Colonic mucosa (tissue), 4 donors: ENCODE data around the gene FRY. TPM values are rescaled to one million over a fixed set of nuclear protein-coding genes. Genes with fewer than 3 reads are reported as not detected.

Experiments used
- DNase-seq: peaks from one replicate; pipeline ENCODE4 v3.0.0-alpha.2; 2020
- H3K27ac ChIP-seq: fragments of 200-600 bp; one replicate; pipeline ENCODE4 v1.8.0; 2021
- H3K27me3 ChIP-seq: fragments of 200-600 bp; one replicate; pipeline ENCODE4 v1.8.0; 2021
- H3K36me3 ChIP-seq: fragments of 200-600 bp; one replicate; pipeline ENCODE4 v1.8.0; 2021
- H3K4me1 ChIP-seq: fragments of 200-600 bp; one replicate; pipeline ENCODE4 v1.8.0; 2021; ENCODE audit warnings: mild to moderate bottlenecking
- H3K4me3 ChIP-seq: fragments of 200-600 bp; one replicate; pipeline ENCODE4 v1.8.0; 2021
- H3K9ac ChIP-seq, 2 donors: one replicate each; pipeline ENCODE4 v1.7.0; 2013; ENCODE audit warnings: control low read depth in 2 of 2, low read depth in 2 of 2, low read length in 2 of 2
- H3K9me3 ChIP-seq: fragments of 200-600 bp; one replicate; pipeline ENCODE4 v1.8.0; 2021
- intact Hi-C: fragments of 100-400 bp; cut with DNase I; formaldehyde crosslinking; loops from one replicate; pipeline ENCODE4 v1.14.1; 2022
- total RNA-seq, 2 donors: library from RNA; stranded (reverse); fragmentation: NEBNext Ultra II Directional in 1 of 2; extraction: Animal tissue kit (Norgen Biotek cat#: 25700) in 1 of 2; gene quantifications; one replicate each; pipeline ENCODE4 v1.2.1, GENCODE V29; 2021
- TF ChIP-seq, protein P1 (sequence below): fragments of 200-600 bp; IDR thresholded peaks from one replicate; pipeline ENCODE4 v1.8.0; 2022; ENCODE audit warnings: antibody characterized with exemption, mild to moderate bottlenecking
- donor health status: healthy.
- donor health status: DM: no; HTN: no; CAD: no.
- donor health status: DM: no; HTN: no; CAD: no.

The FRY gene
- total RNA-seq, 2 donors from 2014 or later: 7.0 to 19.9 TPM

GRCh38 chr13:32199168-32199567, 167.6 kb downstream of the FRY start:
- no peaks in the 10 kb centered on the region for H3K4me1 ChIP-seq
- no peak overlapping the region for H3K9ac ChIP-seq
- H3K4me3 ChIP-seq: no peak overlapping the region
- no peaks in the 10 kb centered on the region for H3K36me3 ChIP-seq
- TF ChIP-seq, protein P1, sequence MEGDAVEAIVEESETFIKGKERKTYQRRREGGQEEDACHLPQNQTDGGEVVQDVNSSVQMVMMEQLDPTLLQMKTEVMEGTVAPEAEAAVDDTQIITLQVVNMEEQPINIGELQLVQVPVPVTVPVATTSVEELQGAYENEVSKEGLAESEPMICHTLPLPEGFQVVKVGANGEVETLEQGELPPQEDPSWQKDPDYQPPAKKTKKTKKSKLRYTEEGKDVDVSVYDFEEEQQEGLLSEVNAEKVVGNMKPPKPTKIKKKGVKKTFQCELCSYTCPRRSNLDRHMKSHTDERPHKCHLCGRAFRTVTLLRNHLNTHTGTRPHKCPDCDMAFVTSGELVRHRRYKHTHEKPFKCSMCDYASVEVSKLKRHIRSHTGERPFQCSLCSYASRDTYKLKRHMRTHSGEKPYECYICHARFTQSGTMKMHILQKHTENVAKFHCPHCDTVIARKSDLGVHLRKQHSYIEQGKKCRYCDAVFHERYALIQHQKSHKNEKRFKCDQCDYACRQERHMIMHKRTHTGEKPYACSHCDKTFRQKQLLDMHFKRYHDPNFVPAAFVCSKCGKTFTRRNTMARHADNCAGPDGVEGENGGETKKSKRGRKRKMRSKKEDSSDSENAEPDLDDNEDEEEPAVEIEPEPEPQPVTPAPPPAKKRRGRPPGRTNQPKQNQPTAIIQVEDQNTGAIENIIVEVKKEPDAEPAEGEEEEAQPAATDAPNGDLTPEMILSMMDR: no peak
- intact Hi-C loops: no loop called here
- no peaks in the 10 kb centered on the region for H3K27me3 ChIP-seq
- H3K9me3 ChIP-seq: no peaks in the 10 kb centered on the region
- no peak for DNase-seq
- no peak overlapping the region for H3K27ac ChIP-seq

GRCh38 chr13:32200741-32201140, 169.2 kb downstream of the FRY start:
- Histone ChIP-seq H3K9me3 (no peaks in the 10 kb centered on the region), H3K27ac (no peak overlapping the region), H3K4me1 (no peaks in the 10 kb centered on the region), H3K27me3 (no peaks in the 10 kb centered on the region), H3K4me3 (no peak overlapping the region), H3K36me3 (no peaks in the 10 kb centered on the region), H3K9ac (no peak overlapping the region)
- intact Hi-C loops: no loop called here
- TF ChIP-seq, protein P1: no peak
- no peak for DNase-seq

DNA sequence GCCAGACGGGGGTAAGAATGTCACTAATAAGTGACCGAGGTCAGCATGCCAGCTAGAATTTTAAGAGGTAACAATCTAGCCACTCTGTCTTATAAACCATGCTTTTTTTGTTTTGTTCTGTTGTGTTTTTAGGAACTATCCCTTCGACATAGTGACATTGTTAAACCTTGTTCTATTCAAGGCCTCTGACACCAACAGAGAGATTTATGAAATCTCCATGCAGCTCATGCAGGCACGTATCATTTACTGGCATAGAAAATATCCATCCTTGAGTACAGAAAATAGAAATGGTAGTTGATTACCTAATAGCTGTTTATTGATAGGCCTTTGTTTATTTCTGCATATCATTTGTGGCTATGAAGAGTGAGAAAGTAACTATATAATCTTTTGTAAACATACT, 170.2 kb downstream of the FRY start:
- no peaks in the 10 kb centered on the region for H3K4me1 ChIP-seq
- H3K27ac ChIP-seq: no peak overlapping the region
- TF ChIP-seq, protein P1: no peak
- H3K36me3 ChIP-seq: no peaks in the 10 kb centered on the region
- no peak overlapping the region for H3K9ac ChIP-seq
- no peaks in the 10 kb centered on the region for H3K9me3 ChIP-seq
- intact Hi-C loops: no loop called here
- H3K27me3 ChIP-seq: no peaks in the 10 kb centered on the region
- H3K4me3 ChIP-seq: no peak overlapping the region
- DNase-seq: no peak

DNA sequence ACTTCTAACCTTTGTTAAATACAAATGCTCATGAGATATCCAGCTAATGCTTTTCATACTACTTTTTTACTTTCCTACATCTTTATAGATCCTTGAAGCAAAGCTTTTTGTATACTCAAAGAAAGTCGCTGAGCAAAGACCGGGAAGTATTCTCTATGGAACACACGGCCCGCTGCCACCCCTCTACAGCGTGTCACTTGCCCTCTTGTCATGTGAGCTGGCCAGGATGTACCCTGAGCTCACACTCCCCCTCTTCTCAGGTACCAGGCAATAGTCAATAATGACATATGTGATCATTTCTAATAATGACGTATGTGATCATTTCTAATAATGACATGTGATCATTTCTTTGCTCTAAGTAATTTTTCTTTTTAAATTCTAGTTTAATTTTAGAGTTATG, 170.7 kb downstream of the FRY start:
- Histone ChIP-seq H3K27ac (no peak overlapping the region), H3K27me3 (no peaks in the 10 kb centered on the region), H3K9me3 (no peaks in the 10 kb centered on the region), H3K4me3 (no peak overlapping the region), H3K9ac (no peak overlapping the region), H3K36me3 (no peaks in the 10 kb centered on the region), H3K4me1 (no peaks in the 10 kb centered on the region)
- intact Hi-C loops: no loop called here
- TF ChIP-seq, protein P1: no peak
- DNase-seq: no peak

DNA sequence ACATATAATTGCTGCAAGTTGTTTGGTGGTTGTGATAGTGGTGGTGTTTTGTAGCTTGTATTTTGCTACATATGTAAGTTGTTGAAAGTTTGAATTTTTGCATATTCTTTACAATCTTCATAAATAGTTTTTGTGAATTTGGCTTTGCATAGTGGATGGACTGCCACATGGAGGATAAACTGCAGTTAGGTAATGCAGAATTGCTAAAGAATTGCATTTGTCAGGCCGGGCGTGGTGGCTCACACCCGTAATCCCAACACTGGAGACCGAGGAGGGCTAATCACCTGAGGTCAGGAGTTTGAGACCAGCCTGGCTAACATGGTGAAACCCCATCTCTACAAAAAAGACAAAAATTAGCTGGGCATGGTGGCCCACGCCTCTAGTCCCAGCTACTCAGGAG, 171.6 kb downstream of the FRY start:
- no peak overlapping the region for H3K9ac ChIP-seq
- no peaks in the 10 kb centered on the region for H3K27me3 ChIP-seq
- no peaks in the 10 kb centered on the region for H3K4me1 ChIP-seq
- no peak overlapping the region for H3K4me3 ChIP-seq
- TF ChIP-seq, protein P1: no peak
- no peaks in the 10 kb centered on the region for H3K36me3 ChIP-seq
- H3K9me3 ChIP-seq: no peaks in the 10 kb centered on the region
- DNase-seq: no peak
- intact Hi-C loops: no loop called here
- no peak overlapping the region for H3K27ac ChIP-seq

DNA sequence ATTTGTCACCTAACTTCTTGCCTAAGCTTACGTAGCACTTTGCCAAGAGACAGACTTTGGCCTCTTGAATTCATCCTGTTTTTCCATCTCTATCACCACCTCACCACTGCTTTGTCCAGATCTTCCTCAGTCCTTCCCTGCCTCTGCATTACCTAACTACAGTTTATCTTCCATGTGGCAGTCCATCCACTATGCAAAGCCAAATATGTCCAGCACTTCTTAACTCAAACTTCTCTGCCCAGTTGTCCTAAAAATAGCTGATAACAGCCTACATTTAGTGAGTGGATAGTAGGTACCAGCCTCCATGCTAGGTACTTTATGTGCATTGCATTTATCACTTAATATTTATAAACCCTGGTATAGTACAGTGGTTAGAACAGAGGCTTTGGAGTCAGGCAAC, 172.2 kb downstream of the FRY start:
- intact Hi-C loops: no loop called here
- H3K27me3 ChIP-seq: no peaks in the 10 kb centered on the region
- no peak overlapping the region for H3K4me3 ChIP-seq
- TF ChIP-seq, protein P1: no peak
- no peak overlapping the region for H3K27ac ChIP-seq
- DNase-seq: no peak
- no peaks in the 10 kb centered on the region for H3K4me1 ChIP-seq
- H3K9ac ChIP-seq: no peak overlapping the region
- H3K9me3 ChIP-seq: no peaks in the 10 kb centered on the region
- no peaks in the 10 kb centered on the region for H3K36me3 ChIP-seq
